GM21786 (cell line): ENCODE measurements around the gene FMO3.

Source experiments
- ATAC-seq: cut with Tn5 transposase; IDR thresholded peaks from one replicate; pipeline ENCODE4 v1.9.1; 2021; ENCODE audit not compliant: unreplicated experiment

Gene FMO3

GRCh38 chr1:171090604-171091003 is at the start of gene FMO3:
Gene FMO3 (plus strand): TSS chr1:171090905. CDS start chr1:171092659, 1,754 bp downstream.
- no peak for ATAC-seq

GRCh38 chr1:171048014-171048413 is 42.7 kb upstream of the FMO3 start:
- ATAC-seq, result no peak

DNA sequence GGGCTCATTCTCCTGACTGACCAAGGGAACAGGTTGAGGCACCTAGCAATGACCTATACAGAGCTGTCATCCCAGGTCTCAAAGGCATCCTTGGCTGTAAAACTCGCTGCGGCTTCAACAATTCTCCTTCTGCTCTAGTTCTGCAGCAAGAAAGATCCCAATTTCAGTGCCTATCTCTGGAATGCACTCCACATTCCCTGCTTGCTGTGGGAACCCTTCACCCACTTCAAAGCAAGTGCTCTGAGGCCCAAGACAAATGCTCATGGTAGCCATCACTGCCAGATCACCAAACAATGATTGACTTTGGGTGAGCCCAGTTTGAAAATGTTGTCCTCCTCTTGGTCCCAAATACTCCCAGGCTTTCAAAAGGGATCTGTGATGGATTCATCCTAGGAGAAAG is 37.7 kb upstream of the FMO3 start:
- ATAC-seq, result no peak

DNA sequence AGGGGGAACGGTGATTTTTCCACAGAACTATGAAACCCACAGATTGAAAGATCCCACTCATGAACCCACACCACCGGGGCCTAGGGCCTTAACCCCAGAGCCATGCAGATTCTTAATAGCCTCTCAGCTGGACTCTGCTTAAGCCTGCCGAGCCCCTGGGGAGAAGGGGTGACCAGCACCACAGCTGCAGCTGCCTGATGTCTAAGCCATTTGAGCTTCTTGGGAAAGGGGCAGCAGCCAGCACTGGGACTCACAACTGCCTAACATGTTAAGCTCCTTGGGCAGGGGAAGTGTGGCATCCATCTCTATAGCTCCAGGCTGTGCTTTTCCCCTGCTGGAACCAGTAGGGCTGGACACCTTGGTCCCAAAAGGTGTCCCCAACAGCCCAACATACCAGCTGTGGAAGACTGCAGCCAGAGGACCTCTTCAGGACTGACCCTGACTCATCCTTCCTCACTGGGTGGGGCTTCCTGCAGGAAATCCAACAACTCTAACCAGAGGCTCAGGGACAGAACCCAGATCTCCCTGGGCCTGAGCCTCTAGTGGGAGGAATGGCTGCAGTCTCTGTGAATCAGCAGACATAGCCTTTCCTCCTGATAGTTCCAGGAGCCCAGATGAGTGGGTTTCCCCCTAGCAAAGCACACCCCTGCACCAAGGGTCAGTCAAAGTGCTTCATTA is 34.6 kb upstream of the FMO3 start:
- no peak for ATAC-seq

GRCh38 chr1:171061425-171062143 is 29.1 kb upstream of the FMO3 start:
- no peak for ATAC-seq

DNA sequence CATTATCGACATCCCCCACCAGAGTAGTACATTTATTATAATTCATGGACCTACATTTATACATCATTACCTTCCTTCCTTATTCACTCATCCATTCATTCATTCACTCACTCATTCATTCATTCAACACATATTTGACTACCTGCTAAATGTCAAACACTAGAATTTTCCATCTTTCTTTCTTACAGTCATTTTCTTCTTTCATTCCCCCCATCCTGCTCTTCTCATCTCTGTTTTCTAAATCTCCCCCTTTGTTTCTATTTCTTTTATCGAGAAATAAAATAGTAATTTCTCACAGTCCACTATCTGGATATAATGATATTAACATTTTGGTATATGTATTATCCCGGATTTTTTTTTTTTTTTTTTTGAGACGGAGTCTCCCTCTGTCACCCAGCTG is 27.8 kb upstream of the FMO3 start:
- ATAC-seq, result no peak

DNA sequence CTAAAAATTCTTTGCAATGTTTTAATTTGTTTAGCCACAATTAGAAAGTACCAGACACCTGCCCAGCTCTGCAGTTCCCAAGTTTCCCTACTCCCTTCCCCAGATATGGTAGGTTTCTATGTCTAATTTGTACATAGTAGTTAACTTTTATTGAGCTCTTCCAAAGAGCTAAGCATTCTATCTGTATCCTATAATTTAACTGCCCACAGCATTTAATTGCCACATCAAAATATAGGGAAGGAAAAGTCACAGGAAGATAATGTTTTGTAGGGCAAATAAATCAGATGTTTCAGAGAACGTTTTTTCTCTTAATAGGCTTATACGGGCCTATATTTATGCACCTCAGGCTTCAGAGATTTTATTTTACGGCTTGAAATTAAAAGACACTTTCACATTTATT is 15.7 kb upstream of the FMO3 start:
- no peak for ATAC-seq

- no peak for ATAC-seq
Observed at GRCh38 chr1:171081314-171081753, 9.4 kb upstream of the FMO3 start.

DNA sequence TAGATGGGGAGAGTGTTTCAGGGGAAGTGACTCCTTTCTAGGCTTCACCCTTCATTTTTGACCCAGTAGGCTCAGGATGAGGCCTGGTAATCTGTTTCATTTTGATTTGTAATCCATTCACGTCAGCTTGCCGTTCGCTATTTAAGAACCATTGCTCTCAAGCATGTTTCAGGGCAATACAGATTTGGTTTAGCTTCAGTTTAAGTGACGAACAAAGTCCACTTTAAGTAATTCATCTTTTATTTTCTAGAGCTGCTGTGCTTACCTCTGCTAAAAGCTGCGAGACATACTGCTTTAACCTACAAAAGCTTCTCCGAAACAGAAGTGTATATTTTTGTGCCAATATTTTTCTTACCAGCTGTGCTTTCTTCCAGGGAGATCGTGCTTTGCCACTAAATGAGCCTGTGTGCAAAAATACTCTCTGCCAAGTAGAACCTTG is 8.9 kb upstream of the FMO3 start:
- no peak for ATAC-seq

GRCh38 chr1:171082606-171083005 is 8.1 kb upstream of the FMO3 start:
- no peak for ATAC-seq

GRCh38 chr1:171083222-171083621 is 7.5 kb upstream of the FMO3 start:
- no peak for ATAC-seq

DNA sequence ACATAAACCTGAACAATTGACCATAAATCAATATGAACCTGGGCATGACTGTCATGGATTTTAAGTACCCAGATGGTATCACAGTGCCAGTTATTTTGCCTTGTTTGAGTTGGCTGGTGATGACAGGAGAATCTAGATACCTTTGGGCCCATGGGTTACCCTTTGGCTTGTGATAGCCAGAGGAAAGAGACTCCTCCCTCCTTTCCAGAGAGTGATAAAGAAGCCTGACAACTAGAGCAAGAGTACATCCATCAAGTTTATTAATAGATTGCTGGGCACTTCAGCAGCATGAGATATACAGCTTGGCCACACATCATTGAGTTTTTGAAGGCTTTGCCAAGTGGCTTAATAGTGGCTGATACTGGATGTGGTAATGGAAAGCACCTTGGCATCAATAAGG is 6.6 kb upstream of the FMO3 start:
- ATAC-seq, result no peak

DNA sequence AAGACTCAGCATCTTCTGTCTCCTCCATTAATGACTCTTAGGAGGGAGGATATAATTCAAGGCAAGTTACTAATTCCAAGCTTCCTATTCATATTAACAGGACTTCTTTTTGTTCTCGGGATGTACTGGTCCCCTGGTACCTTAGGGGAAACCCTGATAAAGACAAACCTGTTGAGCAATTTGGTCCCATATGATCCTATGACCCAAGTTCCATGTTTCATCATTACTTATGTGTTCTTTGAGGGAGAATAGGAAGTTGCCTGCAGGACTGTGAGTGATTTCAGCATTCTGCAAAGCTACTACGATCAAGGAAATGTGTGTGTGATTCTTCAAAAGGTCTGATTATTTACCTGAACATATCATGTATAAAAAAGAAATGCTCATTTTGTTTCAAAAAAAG is 5.8 kb upstream of the FMO3 start:
- ATAC-seq, result no peak

- ATAC-seq, result no peak
Observed at GRCh38 chr1:171087896-171088295, 2.8 kb upstream of the FMO3 start.

- no peak for ATAC-seq
Observed at GRCh38 chr1:171103862-171104261, 13.2 kb downstream of the FMO3 start.

GRCh38 chr1:171107262-171107940 is 16.7 kb downstream of the FMO3 start:
- no peak for ATAC-seq

DNA sequence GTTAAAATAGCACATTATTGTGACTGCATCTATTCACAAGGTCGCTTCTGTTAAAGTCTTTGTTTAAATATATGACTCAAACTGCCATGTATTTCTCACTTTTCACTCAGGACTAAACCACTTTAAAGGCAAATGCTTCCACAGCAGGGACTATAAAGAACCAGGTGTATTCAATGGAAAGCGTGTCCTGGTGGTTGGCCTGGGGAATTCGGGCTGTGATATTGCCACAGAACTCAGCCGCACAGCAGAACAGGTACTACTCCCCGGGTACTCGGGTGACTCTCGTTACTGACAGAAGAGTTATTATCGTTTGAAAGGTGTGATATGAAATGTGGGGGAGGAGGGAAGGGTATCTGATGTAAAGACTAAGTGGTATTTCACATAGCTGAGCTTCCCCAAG is 17.3 kb downstream of the FMO3 start:
- no peak for ATAC-seq

GRCh38 chr1:171109966-171110365 is 19.3 kb downstream of the FMO3 start:
- ATAC-seq, result no peak

DNA sequence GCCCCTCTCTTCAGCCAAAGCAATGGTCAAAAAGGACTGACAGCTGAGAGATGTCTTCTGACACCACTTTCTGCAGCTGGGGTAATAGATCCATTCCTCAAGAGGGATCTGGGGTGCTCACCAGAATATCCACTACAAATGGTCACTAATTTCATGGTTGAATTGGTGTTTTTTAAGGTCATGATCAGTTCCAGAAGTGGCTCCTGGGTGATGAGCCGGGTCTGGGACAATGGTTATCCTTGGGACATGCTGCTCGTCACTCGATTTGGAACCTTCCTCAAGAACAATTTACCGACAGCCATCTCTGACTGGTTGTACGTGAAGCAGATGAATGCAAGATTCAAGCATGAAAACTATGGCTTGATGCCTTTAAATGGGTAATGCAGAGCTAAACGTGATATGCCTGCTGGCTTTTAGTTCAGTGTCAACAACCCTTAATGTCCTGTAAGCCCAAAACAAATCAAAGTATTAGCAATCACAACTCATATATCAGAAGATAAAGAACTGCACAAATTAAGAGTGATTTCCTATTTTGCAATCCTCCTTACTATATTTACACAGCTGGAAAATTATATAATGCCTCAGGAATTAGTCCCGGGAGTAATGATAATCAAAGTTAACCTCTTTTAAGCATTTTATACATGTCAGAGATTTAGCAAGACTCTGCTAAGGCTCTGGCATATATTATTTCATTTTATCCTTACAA is 20.1 kb downstream of the FMO3 start:
- ATAC-seq, result no peak

DNA sequence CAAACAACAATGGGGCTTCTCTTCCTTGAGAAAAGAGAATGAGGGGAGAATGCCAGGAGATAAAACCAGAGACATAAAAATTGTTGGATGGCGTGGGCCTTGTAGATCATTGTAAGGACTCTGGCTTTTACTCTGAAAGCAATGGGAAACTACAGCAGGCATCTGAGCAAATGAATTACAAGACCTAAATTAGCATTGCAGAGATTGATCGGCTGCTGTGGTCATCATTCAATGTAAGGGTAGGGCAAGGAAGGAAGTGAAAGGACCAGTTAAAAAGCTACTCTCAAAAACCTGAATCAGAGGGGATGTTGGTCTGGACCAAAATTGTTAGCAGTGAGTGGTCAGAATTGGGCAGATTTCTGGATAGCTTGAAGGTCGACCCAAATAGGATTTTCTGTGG is 21.4 kb downstream of the FMO3 start:
- ATAC-seq, result no peak

DNA sequence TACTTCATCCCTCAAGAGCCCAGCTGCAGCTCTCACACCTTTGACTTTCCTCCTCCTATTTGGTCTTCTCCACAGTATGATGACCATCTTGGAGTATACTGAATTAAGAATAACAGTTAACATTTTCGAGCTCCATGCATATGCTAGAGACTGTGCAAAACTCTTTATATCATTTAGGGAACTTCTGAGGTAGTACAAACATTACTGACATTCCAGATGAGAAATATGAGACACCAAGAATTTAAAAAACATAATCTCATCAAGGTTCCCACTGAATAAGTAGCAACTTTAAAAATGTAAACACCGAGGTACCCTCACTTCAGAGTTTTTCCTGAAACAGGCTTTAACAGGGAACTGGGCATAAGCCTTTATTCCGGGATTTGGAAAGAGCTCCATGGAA is 22.7 kb downstream of the FMO3 start:
- ATAC-seq, result no peak
